GM12875 (cell line): ENCODE measurements around the gene PLOD2.

Experiments
- H3K4me3 ChIP-seq: one replicate; pipeline ENCODE4 v1.5.1; 2011; ENCODE audit warnings: low read depth, low read length, control low read depth
- CTCF ChIP-seq: IDR thresholded peaks from 2 replicates; pipeline ENCODE4 v1.5.1; 2011; ENCODE audit warnings: low read depth, mild to moderate bottlenecking, control low read depth, inconsistent platforms, low read length, moderate library complexity, borderline replicate concordance; ENCODE audit not compliant: insufficient read depth

PLOD2 gene

GRCh38 chr3:146162561-146162960 lies 1.6 kb upstream of the PLOD2 start:
- no peak overlapping the region for H3K4me3 ChIP-seq
- TF ChIP-seq CTCF: no peak

GRCh38 chr3:146161663-146162002 lies 649 bp upstream of the PLOD2 start:
- TF ChIP-seq CTCF: no peak
- H3K4me3 ChIP-seq: no peak overlapping the region

GRCh38 chr3:146160321-146160963 lies 542 bp downstream of the PLOD2 start:
- peak overlapping the region; percentile 38 for H3K4me3 ChIP-seq
- no peak for TF ChIP-seq CTCF

- H3K4me3 ChIP-seq: no peak overlapping the region
- TF ChIP-seq CTCF: no peak
Measured at GRCh38 chr3:146159616-146160320, 1.2 kb downstream of the PLOD2 start.

- H3K4me3 ChIP-seq: no peak overlapping the region
- TF ChIP-seq CTCF: no peak
Measured at GRCh38 chr3:146159037-146159436, 1.9 kb downstream of the PLOD2 start.

- no peak for TF ChIP-seq CTCF
- no peak overlapping the region for H3K4me3 ChIP-seq
Measured at GRCh38 chr3:146157325-146158060, 3.5 kb downstream of the PLOD2 start.
